GM18517 (cell line): ENCODE data around the gene C5.

Experiments used
- ATAC-seq: cut with Tn5 transposase; IDR thresholded peaks from one replicate; pipeline ENCODE4 v1.9.1; 2021; ENCODE audit warnings: mild to moderate bottlenecking, moderate library complexity; ENCODE audit not compliant: unreplicated experiment

C5 gene

DNA sequence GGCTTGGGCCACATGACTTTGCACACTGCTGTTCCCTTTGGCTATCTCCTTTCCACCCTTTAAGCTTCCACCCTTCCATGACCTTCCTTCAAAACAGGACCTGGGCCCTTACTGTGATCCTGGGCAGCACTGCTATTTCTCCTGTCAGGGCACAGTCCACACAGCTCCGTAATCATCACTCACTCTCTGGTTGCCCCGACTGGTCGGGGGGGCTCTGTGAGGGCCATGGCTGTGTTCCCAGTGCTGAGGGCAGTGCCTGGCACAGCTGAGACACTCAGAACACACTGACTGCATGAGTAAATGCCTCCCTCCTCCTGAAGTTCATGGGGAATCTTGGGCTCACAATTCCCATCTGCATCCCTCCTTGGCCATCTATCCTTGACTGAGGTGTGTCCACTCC is 135.7 kb downstream of the C5 start:
- no peak for ATAC-seq

DNA sequence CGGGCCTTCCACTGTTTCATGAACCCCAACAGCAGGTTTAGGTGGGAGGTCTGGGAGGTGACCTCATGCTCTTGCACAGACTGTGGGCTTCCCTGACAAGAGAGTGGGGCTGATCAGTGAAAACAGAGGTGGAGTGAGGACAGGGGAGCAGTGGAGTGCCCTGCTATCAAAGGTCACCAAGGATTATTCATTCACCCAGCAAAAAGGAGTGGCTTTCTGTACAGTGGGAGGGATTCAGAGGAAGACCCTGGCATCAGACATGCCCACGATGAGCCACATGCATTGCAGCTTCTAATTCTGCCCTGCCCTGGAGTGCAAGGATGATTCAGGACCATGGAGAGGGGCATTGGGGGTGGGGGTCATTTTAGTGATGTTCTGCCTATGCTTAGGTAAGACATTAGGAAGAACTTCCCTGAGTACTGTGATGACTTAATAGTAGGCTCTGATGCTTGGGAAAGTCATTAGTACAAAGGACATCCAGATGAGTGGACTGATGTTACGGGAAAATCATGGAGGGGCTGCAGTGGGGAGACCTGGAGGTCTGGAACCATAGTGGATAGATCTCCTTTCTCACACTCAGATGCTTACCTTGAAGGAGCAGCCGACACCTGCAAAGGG is 136.3 kb downstream of the C5 start:
- no peak for ATAC-seq

DNA sequence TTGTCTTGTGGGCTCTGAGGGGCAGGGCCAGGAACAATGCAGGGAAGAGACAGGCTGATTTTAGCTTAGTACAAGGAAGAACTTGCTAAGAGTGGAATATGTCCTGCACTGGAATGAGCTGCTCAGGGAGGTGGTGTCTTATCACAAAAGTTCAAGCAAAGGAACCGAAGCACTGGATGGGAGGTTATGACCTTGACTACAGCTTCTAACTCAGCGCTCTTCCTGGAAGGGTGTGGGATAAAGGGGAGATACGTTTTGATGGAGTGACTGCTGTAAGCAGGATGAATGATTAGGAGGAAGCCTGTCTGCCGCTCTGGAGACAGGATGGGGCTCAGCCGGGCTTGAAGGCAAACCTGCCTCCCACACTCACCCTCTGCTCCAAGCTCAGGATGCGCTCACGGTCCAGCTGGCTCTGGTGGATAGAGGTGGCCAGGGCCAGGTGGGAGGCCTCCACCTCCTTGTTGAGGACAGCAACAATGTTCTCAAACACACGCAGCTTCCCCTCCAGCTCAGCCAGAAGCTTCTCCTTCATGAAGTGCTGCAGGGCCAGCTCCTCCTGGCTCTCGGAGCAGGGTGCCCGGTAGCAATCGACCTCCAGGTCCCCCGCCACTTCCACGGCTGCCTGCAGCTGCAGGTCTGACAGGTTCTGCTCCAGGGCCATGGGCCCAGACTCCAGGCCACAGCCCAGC is 137.0 kb downstream of the C5 start:
- no peak for ATAC-seq

DNA sequence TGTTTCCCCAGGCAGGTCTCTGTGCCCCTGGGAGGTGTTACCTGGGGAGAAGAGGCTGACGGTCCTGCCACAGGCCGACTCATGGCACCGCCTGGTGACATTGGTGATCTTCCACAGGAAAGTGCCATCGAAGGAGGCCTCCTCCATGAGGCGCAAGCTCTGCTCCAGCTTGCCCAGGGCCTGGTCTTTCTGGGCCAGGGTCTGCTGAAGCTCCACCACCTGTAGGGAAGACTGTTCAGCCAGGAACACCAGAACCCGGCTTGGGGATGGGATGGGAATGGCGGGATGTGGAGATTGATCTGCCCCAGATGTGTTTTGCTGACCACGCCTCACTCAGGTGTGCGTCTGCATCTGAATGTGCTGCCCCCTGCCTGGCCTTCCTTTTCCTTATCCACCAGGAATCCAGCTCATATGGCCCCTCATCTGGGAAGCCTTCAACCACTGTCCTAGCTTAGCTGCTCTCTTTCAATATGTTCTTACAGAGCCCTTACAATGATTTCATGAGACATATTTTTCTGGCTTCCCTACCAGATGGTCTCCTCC is 138.7 kb downstream of the C5 start:
- no peak for ATAC-seq

DNA sequence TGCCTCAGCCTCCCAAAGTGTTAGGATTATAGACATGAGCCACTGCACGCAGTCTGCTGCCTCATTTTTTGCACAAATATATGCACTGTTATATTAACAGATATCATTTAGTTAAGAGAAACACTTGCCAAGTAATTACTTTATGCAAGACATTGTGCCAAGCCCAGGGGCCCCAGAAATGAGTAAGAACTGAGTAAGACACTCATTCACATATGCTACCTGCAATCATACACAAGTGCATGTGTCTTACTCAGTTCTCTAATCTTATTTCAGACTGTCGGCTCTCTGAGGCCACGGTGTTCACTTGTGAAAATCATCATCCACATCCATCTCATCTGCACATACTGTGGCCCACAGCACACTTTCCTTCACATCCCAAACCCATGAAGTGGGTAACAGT is 139.4 kb downstream of the C5 start:
- ATAC-seq, result no peak

DNA sequence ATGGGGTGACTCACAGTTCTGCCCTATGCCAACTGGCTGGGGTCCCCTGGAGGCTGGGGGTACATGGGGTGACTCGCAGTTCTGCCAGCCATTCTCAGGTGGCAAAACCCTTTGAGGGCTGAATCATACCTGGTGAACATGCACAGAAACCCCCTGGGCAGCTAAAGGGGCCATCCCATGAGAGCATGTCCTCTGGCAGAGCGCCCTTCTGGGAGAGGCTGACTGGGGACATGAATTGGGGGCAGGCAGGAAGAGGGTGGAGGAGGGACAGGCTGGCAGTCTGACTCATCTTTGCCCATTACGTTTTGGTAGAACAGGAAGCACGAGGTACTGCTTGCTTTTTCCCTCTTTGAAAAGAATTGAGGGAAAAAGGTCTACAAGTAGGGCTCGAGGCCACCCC is 140.2 kb downstream of the C5 start:
- ATAC-seq, result no peak

DNA sequence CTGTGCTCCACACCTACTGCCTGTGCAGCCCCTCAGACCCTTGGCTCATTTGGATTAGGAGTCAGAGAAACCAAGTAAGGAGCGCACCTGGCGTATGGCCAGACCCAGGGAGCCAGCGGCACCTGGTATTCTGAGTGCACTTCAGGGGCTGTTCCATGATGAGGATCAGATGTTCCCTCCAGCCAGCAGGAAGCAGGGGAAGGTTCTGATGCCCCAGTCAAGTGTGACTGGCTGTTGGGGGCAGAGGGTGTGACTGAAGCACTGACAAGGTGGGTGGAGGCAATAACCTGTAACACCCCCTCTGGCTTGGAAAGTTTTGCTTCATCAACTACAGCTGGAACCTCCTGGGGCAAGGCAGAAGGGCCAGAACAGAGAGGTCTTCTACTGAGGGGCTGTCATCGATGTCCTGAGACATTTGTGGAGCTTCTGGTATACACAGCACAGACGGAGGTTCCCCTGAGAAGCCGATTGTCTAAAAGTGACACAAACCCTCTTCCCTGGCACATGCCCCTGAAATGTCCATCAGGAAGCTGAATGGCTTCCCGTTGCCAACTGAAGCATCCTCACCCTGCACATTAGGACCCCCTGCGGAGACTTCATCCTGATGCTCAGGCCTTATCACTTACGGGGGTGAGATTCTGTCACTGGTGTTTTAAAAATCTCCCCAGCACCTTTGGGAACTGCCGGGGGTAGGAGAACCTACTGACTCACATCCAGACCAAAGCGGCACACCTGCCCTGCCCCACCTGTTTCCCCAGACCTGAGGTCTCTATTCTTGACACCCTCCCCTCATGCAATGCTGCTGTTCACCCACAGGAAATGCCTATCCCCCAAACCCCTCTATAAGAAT is 144.5 kb downstream of the C5 start:
- ATAC-seq, result no peak

DNA sequence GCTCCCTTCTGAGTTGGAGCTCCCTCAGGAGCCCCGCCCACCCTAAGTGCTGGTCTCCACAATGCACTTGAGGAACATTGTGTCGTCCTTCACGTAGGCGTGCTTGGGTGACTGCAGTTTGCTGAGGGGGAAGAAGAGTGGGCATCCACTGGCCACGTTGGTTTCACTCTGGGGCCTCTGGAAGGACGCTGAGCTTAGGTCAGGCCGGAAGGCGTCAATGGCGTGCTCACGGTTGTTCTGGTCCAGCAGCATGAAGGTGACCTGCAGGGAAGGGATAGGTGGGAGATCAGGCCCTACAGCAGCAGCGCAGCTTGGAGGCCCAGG is 145.1 kb downstream of the C5 start:
- ATAC-seq, result no peak

DNA sequence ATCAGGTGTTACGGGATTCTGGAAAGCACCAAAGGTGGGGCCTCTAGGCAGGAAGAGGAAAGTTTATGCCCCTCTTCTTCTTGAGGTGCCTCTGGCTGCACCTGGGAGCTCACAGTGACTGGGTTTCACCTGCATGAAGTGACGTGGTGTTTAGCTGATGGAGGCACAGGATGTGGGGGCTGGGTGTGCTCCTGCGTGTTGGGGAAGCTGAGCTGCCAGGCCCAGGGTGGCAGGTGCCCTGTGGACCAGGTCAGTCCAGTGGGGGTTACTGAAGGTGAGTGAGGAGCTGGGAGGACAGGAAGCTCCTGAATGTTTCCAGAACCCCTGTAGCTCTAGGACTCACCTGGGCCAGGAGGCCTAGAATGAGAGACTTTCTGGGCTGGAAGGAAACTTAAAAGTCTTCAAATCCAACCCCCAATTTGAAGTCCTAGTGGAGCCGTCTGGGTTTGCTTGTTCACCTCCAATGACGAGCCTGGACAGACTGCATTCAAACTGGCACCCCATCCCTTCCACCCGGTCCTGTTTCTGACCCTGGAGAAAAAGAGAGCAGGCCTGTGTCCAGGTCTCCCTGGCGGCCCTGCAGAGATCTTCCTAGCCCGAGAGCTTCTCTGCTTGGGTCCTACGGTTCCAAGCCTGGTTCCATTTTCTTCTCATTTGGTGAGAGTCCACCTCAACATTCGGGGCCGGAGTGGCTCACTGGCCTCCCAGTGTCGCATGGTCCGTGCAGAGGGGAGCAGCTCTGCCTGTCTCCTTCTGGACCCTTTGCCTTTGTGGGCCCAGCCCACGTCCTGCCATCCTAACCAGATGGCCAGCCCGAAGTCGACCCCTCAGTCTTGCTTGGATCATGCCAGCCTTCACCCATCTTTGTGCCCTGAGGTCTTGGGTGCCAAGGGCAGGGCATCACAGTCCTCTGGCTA is 145.8 kb downstream of the C5 start:
- ATAC-seq, result no peak

DNA sequence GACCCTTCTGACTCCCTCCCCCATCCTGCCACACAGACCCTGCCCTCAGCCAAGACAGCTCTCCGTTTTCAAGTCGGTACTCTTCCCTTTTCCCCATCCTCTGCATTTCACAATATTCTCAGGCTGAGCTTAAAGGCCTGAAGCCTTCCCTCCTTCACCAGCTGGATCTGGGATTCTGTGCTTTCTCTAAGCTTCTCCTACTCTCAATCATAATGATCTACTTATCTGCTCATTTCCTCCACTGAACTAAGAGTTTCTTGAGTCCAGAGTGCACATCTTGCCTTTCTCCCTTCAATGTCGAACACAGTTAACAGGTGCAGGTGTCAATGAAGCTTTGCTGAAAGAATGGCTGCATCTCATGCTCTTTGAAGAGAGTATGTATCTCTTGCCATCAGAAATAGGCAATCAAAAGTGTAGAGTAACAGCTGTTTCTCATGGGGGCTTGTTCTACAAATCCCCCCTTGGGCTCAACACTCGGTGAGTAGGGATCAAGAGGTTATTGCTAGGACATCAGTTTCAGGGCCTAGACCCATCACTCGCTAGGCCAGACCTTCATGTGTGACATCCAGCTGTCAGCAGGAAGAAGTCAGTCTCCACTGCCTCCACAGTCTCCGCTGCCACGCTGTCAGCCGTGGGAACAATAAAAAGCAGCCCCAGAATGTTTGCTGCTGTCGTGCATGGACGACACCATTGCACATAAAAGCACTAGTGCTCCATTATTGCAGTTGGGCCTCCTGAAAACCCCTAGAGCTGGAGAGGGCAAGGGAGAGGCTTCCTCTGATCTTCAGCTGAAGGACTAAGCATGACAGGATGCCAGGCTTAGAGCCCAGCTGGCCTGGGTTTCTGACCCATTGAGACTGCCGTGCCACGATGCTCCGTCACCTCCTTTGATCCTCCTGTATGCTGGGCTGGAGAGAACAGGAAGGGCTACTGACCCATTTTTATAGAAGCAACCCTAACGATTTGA is 147.2 kb downstream of the C5 start:
- no peak for ATAC-seq
